ENCODE data around the gene RBMS1. TPM values are rescaled to one million over a fixed set of nuclear protein-coding genes. Genes with fewer than 3 reads are reported as not detected.

RBMS1 gene
- total RNA-seq, 1 experiment from 2014 or later = 77.5 TPM

- no peak overlapping the region for H3K4ac ChIP-seq (ENCODE audit: low read depth, low read length)
- no peak overlapping the region for H2BK15ac ChIP-seq (ENCODE audit: low read depth, low read length)
- H3K27me3 ChIP-seq (ENCODE audit: insufficient read depth, low read length) = no peaks in the 10 kb centered on the region
- no peak overlapping the region for H4K91ac ChIP-seq (ENCODE audit: insufficient read length, low read depth, low read length)
- Mint-ChIP-seq H3K27me3 (ENCODE audit: low read depth) (no peaks in the 10 kb centered on the region), H3K4me3 (no peak overlapping the region), H3K4me1 (peaks cover 5 to 12% of the 10 kb centered on the region in 2 experiments; a peak in 3 of 4 replicates), H3K9me3 (no peaks in the 10 kb centered on the region), H3K27ac (no peak overlapping the region), H3K36me3 (ENCODE audit: insufficient read depth in 1 of 3, low read depth in 3 of 3) (no peaks in the 10 kb centered on the region)
- no peaks in the 10 kb centered on the region for H4K20me1 ChIP-seq (ENCODE audit: control insufficient read depth, insufficient read depth, insufficient read length)
- no peak overlapping the region for H2BK120ac ChIP-seq (ENCODE audit: low read depth, low read length, poor library complexity, severe bottlenecking)
- H3K79me2 ChIP-seq (ENCODE audit: insufficient read depth, low read length) = peaks cover 2% of the 10 kb centered on the region; the same call in 1 of the 2 replicates
- H3K27ac ChIP-seq (ENCODE audit: insufficient read length, low read depth, low read length) = no peak overlapping the region
- no peak overlapping the region for H3K56ac ChIP-seq (ENCODE audit: insufficient read length, low read depth, low read length)
- no peak overlapping the region for H3K14ac ChIP-seq (ENCODE audit: insufficient read depth, low read length)
- no peak overlapping the region for H3T11ph ChIP-seq (ENCODE audit: low read length)
- H3K79me1 ChIP-seq (ENCODE audit: insufficient read depth, low read depth, low read length, poor library complexity, severe bottlenecking) = no peaks in the 10 kb centered on the region
- H3K23me2 ChIP-seq (ENCODE audit: insufficient read length, low read depth, low read length, poor library complexity, severe bottlenecking) = no peaks in the 10 kb centered on the region
- H3K9ac ChIP-seq (ENCODE audit: extremely low read depth, insufficient read length, low read length) = no peak overlapping the region
- no peak overlapping the region for H2AK5ac ChIP-seq (ENCODE audit: insufficient read length, low read length)
- no peak overlapping the region for H2BK5ac ChIP-seq (ENCODE audit: insufficient read length, low read length)
- DNase-seq = no peak
- H3K4me2 ChIP-seq (ENCODE audit: insufficient read depth, insufficient read length, low read length) = no peak overlapping the region
- no peak overlapping the region for H2BK20ac ChIP-seq (ENCODE audit: low read depth, low read length, poor library complexity, severe bottlenecking)
- H3K4me1 ChIP-seq (ENCODE audit: insufficient read depth, low read length) = no peaks in the 10 kb centered on the region; the same call in 1 of the 2 replicates
- no peak for TF ChIP-seq CTCF (conservative IDR thresholded peaks at IDR 0.05)
- H3K9me3 ChIP-seq (ENCODE audit: control insufficient read depth, low read depth, low read length) = no peaks in the 10 kb centered on the region
- no peak overlapping the region for H3K23ac ChIP-seq (ENCODE audit: insufficient read length, low read depth, low read length)
- H3K18ac ChIP-seq (ENCODE audit: insufficient read length, low read depth, low read length) = no peak overlapping the region
- H2BK12ac ChIP-seq (ENCODE audit: insufficient read length, low read depth, low read length) = no peak overlapping the region
- no peak overlapping the region for H2AFZ ChIP-seq (ENCODE audit: low read length)
- H4K8ac ChIP-seq (replicated peaks; ENCODE audit: insufficient read length, low read depth, low read length) = no peak overlapping the region
- WGBS (ENCODE audit: extremely low coverage, insufficient read length, low lambda C conversion rate) = no CpG with 5 or more reads among the region's 1 CpG
- no peak overlapping the region for H4K5ac ChIP-seq (ENCODE audit: insufficient read length, low read depth, low read length)
Measured at GRCh38 chr2:160347269-160347863, 146.2 kb downstream of the RBMS1 start.

Measured in H9 (cell line).